H4 (cell line): ENCODE data around the gene ZRSR2. TPM values are rescaled to one million over a fixed set of nuclear protein-coding genes. Genes with fewer than 3 reads are reported as not detected.

ENCODE experiments used
- DNase-seq: peaks from one replicate; pipeline ENCODE4 v3.0.0-alpha.2; 2015; ENCODE audit warnings: low spot score
- total RNA-seq: library from RNA; depleted of rRNA; stranded (reverse); fragments of >200 nt; shearing (Covaris generic); gene quantifications from 2 replicates; pipeline ENCODE4 v1.2.3, GENCODE V29; 2014; rRNA removed

The ZRSR2 gene
- total RNA-seq, 1 experiment from 2014 or later: 4.0 TPM

DNA sequence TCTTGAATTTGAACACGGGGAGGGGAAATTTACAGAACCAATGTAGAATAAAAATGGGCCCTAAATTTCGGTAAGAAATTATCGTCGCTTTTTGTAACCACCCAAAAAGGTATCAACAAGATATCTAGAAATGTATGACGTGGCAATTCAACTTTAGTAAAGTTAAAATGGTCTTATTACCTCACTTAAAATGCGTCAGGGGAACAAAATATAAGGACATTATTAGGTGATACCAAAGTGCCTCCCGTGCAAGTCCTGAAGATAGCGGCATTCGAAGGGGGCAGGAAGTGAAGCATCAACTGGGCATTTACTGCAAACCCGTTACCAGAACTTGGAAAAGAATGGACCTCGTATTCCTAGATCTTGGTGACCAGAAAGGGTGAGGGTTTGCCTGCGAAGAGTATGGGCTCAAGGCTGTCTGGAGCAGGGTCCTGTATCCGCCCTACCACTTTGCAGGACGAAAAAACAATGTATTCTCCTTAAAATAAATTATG, 63.3 kb downstream of the ZRSR2 start:
- no peak for DNase-seq

DNA sequence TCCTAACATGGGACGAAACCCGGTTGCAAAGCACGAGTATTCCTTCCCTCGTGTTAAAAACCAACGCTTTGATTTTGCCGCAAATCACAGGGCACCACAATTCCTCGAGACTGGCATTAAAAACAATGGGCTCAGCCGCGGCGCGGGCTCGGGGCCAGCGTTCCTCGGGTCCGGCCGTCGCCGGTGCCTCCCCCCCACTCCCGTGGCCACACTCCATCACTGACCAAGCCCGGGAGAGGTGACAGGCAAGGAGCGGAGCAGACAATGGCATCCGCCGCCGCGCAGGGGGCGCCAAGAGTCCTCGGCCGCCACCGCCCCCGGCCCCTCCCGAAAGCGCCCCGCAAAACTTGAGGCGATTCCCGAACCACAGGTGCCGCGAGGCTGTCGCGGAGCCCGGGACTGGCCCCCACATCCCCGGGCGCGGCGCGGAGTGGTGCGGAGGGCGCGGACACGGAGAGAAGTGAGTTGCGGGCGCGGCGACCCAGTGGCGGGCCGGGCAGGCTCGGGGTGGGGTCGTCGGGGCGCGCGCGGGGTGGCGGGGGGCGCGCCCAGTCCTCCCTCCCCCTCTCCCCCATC, 63.9 kb downstream of the ZRSR2 start:
- DNase-seq: peak; percentile 27

DNA sequence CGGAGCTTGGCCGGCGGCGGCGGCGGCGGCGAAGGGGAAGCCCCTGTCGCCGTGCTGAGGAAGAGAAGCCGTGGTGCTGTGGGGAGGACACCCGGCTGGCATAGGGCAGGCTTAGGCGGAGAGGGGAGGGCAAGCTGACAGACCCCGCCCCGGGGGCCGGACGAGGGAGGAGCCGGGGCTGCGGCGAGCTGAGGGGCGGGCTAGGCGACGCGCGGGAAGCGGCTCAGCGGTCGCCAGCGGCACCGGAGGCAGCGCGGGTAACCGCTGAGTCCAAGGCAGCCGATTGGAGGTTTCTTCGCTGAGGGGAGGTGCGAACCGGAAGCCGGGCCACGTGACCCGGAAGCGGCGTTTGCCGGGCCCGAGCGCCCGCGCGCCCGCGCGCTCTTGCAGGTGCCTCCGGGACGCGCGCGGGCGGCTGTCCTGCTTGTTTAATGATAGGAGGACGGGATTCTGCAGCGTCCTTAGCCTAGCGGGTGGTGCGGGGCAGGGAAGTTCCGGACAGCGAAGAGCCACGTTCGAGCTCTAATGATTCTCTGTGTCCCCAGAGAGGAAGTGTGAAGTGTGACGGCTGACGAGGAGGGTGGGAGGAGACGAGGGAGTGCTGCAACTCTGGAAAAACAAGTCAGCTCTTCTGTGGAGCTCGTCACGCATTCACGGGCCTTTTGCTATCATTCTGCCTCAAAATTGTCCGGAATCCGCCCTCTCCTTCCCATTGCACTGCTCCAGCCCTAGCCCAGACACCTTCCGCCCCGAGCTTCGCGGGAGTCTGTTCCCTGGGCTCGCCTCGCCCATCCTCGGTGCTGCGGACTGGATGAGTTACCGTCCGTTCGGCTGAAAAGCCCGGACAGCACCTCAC, 64.7 kb downstream of the ZRSR2 start, which contains the start of gene AP1S2:
Gene AP1S2 (minus strand): TSS at position 102 of the 856 bp plus-strand sequence. CDS start 2,289 bp downstream, outside the sequence.
- DNase-seq: peak; percentile 88

DNA sequence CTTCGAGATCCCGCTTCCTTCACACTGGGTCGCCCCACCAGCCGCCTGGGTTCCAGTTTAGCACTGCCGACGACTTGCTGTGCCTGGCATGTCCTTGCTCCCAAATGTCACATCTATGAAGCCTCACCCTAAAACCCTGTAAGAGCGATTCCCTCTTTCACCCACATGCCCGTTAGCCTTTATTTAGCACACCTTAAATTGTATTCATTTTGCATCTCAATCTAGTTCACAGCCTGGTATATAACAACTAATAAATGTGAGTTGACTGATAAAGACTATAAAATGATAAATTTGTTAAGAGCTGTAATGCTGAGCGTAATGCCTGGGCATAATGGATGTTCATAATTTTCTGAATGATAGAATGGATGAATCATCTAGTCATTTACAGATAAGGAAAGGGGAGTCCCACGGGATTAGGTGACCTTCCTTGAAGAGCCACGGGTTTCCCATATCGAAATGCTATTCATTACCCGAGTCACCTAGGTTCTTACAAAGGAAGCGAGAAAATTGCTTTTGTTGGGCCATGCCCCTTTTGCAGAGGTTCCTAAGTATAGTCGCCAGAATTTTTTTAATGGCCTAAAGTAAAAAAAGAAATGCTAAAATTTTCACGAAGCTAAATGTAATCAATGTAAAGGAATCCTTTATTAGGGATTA, 65.4 kb downstream of the ZRSR2 start:
- no peak for DNase-seq

DNA sequence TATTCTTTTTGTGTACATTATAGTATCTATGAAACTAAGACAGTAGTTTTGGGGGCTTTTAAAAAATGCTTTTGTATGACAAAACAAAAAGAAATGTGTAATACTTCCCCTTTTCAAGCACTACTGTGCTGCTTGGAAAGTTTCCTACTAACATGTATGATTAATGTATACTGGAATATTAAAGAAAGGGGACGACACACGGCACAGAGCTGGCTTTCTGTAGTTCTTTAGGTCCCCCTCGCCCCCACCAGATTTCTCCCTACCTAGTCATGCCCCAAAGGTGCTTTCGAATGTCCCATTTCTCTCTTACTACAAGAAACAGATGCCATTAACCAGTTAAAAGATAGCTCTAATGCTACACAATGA, 65.9 kb downstream of the ZRSR2 start:
- DNase-seq: no peak

DNA sequence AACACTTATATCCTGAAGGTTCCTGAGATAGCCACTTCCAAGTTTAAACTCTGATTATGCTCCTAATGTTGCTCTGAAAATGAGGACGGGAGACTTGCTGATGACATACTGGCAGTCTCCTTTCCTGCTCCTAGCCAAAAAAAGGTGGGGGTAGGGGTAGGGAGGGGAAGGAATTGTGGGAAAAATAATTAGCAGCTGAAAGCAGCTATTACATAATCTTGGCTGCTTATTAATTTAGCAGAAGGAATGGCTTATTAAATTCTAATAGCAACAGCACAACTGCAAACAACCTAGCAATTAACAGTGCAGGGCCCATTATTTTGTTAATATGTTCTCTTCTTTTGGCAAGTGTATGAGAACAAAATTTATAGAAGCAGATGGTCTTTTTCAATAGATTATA, 66.4 kb downstream of the ZRSR2 start:
- DNase-seq: no peak

DNA sequence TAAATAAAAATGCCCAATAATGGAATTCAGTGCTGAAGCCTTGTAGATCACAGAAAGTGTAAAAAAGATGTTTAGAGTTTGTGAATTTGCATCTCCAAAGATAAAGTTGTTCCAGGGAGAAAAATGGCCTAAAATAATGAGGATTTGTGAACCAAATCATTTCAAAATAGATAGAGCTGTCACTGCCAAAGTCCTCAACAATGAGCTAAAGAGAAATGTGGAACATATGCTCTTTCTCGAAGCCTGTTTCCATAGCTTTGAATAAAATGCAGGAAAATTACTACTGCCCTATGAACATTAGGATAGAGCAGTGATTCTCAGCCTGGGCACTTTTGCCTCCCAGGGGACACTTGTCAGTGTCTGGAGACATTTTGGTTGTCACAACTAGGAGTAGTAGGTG, 67.8 kb downstream of the ZRSR2 start:
- no peak for DNase-seq

DNA sequence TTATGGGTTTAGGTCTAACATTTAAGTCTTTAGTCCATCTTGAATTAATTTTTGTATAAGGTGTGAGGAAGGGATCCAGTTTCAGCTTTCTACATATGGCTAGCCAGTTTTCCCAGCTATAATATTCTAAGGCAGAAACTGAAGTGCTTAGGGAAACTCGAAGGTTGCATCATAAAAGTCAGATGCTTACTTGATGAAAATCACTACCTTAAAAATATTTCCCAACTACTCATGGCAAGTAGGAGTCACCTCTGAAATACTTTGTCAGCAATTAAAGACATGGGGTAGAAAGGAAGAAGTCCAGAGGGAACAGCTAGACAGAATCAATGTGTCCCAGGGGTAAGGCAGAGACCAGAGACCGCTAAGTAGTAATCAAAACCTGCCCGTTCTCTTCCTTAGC, 70.6 kb downstream of the ZRSR2 start:
- no peak for DNase-seq

DNA sequence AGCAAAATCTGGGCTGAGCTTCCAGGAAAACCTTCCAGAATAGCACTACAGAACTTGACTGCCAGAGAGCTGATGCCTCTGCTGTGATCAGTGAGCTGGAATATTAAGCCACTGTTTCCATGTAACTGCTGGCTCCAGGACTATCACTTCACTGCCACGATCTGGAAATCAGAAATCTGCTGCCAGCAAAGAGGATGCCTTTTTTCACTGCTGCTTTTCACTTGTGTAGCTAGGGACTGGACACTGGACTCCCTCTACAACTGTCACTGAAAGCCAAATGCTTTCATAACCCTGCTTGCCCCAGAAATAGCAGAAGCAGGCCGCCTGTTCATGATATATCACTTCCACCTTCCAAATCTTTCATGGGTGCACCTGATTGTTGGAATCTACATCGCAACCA, 73.7 kb downstream of the ZRSR2 start:
- no peak for DNase-seq

DNA sequence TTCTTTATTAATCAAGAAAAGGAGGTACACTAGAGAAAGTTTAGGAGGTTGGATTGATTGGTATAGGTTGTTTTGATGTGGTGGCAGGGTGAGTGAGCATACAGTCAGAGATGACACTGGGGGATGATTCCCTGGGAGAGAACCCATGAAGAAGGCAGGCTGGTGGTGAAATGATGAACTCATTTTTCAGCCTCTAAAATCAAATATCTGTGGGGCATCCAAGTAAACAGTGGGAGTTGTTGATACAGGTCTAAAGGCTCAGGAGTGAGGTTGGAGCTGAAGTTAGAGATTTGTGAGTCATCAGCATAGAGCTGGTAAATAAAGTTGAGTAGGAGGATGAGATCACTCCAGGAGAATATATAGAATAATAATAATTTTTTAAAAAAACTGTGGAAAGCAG, 74.3 kb downstream of the ZRSR2 start:
- DNase-seq: no peak

DNA sequence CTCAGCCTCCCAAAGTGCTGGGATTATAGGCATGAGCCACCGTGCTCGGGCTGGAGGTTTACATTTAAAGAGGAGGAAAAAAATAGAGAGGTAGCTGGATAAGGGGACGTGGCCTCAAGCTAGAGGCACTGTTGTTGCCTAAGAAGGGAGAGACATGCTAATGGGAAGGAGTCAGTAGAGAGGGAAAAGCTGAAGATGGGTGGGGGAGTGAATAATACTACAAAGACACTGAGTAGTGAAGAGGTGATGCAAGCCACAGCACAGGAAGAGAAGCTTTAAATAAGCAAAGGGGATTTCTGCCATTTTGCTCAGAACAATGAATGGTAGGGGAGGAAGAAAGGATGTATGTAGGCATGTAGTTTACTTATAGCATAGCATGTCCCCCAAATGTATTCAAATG, 75.9 kb downstream of the ZRSR2 start:
- DNase-seq: no peak

DNA sequence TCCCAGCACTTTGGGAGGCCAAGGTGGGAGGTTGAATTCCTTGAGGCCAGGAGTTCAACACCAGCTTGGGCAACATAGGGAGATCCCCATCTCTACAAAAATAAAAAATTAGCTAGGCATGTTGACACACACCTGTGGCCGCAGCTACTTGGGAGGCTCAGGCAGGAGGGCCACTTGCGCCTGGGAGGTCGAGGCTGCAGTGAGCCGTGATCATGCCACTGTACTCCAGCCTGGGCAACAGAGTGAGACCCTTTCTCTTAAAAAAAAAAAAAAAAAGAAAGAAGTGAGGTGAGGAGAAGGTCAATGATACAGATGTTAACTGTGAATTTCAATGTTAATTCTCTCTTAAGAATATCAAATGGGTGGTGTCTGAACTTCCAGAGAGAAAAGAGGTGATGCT, 79.4 kb downstream of the ZRSR2 start:
- no peak for DNase-seq

DNA sequence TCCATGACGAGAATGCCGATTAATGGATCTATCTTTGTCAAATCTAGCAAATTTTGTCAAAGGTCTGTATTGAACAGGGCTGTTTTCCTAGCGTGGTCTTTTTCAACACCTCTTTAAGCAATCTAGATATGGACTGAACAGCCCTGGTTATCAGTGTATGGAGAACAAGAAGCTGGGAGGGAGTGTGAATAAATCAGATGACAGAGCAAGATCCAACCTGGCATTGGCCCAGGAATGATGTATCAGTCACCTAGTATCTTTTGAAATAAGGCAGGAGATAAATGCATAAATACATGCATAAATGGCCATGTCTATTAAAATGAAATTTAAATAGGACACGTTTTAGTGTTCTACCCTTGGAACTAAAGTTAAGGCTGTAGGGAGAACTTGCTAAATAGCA, 80.0 kb downstream of the ZRSR2 start:
- DNase-seq: no peak

Other genes starting within 250 kb of the ZRSR2 start
- gene ACE2, start 189.5 kb upstream of the ZRSR2 start, total RNA-seq: not detected in 2 replicates
- gene CLTRN, start 125.7 kb upstream of the ZRSR2 start, total RNA-seq: 0.12 TPM in 1 of 2 replicates, not detected in the other
- 4.5 and 6.0 TPM in 2 replicates for gene CA5B, start 52.2 kb upstream of the ZRSR2 start, total RNA-seq
- 54.5 and 57.4 TPM in 2 replicates for gene AP1S2, start 64.3 kb downstream of the ZRSR2 start, total RNA-seq